ENCODE data around the gene CARD18.

GRCh38 chr11:105183987-105184386 lies 44.4 kb upstream of the CARD18 start:
- TF ChIP-seq CTCF (IDR thresholded peaks at IDR 0.05), result no peak
- TF ChIP-seq POLR2AphosphoS5 (IDR thresholded peaks at IDR 0.05), result no peak
- no peak for TF ChIP-seq POLR2A (IDR thresholded peaks at IDR 0.05)
- TF ChIP-seq EP300 (IDR thresholded peaks at IDR 0.05), result no peak

All from suprapubic skin (tissue), 4 donors.